ENCODE measurements around the gene ADM5.

The ADM5 gene

GRCh38 chr19:49689133-49690078 is at the start of gene ADM5:
ADM5 (plus strand) TSS chr19:49689594; CDS start chr19:49689838, 244 bp downstream.
- DNase-seq: peak; percentile 29 to 39

GRCh38 chr19:49640113-49640898 is 49.1 kb upstream of the ADM5 start, which contains the start of gene RRAS:
RRAS (minus strand) TSS chr19:49640143; CDS start chr19:49640098, 45 bp downstream.
- DNase-seq: peak; percentile 100

- DNase-seq: peak; percentile 98 to 99
These were observed 47.5 kb upstream of the ADM5 start, which contains the start of gene SCAF1 for GRCh38 chr19:49641688-49642491. SCAF1 (plus strand) TSS chr19:49642209; CDS start chr19:49645027, 2,818 bp downstream.

- DNase-seq: no peak
These were observed 46.8 kb upstream of the ADM5 start for GRCh38 chr19:49642492-49643035.

GRCh38 chr19:49643466-49643865 is 45.9 kb upstream of the ADM5 start:
- DNase-seq: no peak

GRCh38 chr19:49645592-49645991 is 43.8 kb upstream of the ADM5 start:
- DNase-seq: no peak

GRCh38 chr19:49645995-49646394 is 43.4 kb upstream of the ADM5 start:
- no peak for DNase-seq

- DNase-seq: no peak
These were observed 42.8 kb upstream of the ADM5 start for GRCh38 chr19:49646586-49646985.

GRCh38 chr19:49651029-49651819 is 38.2 kb upstream of the ADM5 start:
- DNase-seq: no peak

GRCh38 chr19:49651820-49652550 is 37.4 kb upstream of the ADM5 start:
- no peak for DNase-seq

GRCh38 chr19:49652551-49653465 is 36.6 kb upstream of the ADM5 start:
- DNase-seq: no peak

- no peak for DNase-seq
These were observed 36.0 kb upstream of the ADM5 start for GRCh38 chr19:49653466-49653806.

GRCh38 chr19:49654581-49654980 is 34.8 kb upstream of the ADM5 start:
- DNase-seq: no peak

- DNase-seq: no peak
These were observed 33.6 kb upstream of the ADM5 start for GRCh38 chr19:49655570-49656455.

GRCh38 chr19:49656456-49657109 is 32.8 kb upstream of the ADM5 start:
- DNase-seq: no peak

GRCh38 chr19:49657493-49658138 is 31.8 kb upstream of the ADM5 start:
- DNase-seq: no peak

- no peak for DNase-seq
These were observed 31.3 kb upstream of the ADM5 start for GRCh38 chr19:49658139-49658517.

All from activated CD4-positive, alpha-beta T cell treated with anti-CD3 and anti-CD28 coated beads for 4 hours (primary cell).